HUDEP-2 (cell line): ENCODE data around the gene SCAND1.

Experiments used
- DNase-seq, 76 experiments: peaks; one replicate each; lab custom pipeline; 2025; ENCODE audit not compliant: unreplicated experiment in 76 of 76; lab: John Stamatoyannopoulos, UW

The SCAND1 gene

GRCh38 chr20:35908007-35908406 lies 46.3 kb downstream of the SCAND1 start:
- no peak for DNase-seq

GRCh38 chr20:35907017-35907701 lies 47.1 kb downstream of the SCAND1 start:
- peak in 74 of 76 experiments; percentile 25 to 94 (median 72) for DNase-seq

GRCh38 chr20:35904982-35905663 lies 49.2 kb downstream of the SCAND1 start:
- DNase-seq = no peak

GRCh38 chr20:35903843-35904242 lies 50.5 kb downstream of the SCAND1 start:
- peak in 14 of 76 experiments; percentile 5 to 58 (median 29) for DNase-seq
